ENCODE measurements around the gene RBBP5.

RBBP5 gene

GRCh38 chr1:205129447-205130029 lies 7.8 kb upstream of the RBBP5 start:
- no peak for DNase-seq

- DNase-seq: no peak
Measured at GRCh38 chr1:205128050-205128449, 6.3 kb upstream of the RBBP5 start.

GRCh38 chr1:205127646-205128045 lies 5.9 kb upstream of the RBBP5 start:
- no peak for DNase-seq

GRCh38 chr1:205124726-205125125 lies 2.9 kb upstream of the RBBP5 start:
- DNase-seq: no peak

GRCh38 chr1:205122489-205122882 lies 708 bp upstream of the RBBP5 start:
- DNase-seq: no peak

GRCh38 chr1:205118752-205119151 lies 3.0 kb downstream of the RBBP5 start:
- DNase-seq: no peak

GRCh38 chr1:205111354-205111753 lies 10.4 kb downstream of the RBBP5 start:
- DNase-seq: no peak

- DNase-seq: no peak
Measured at GRCh38 chr1:205109711-205110110, 12.1 kb downstream of the RBBP5 start.

GRCh38 chr1:205109269-205109668 lies 12.5 kb downstream of the RBBP5 start:
- no peak for DNase-seq

GRCh38 chr1:205108464-205108863 lies 13.3 kb downstream of the RBBP5 start:
- no peak for DNase-seq

GRCh38 chr1:205107327-205107726 lies 14.5 kb downstream of the RBBP5 start:
- DNase-seq: no peak

GRCh38 chr1:205102404-205102803 lies 19.4 kb downstream of the RBBP5 start:
- DNase-seq: no peak

- DNase-seq: no peak
Measured at GRCh38 chr1:205098242-205098641, 23.5 kb downstream of the RBBP5 start.

GRCh38 chr1:205095422-205095821 lies 26.4 kb downstream of the RBBP5 start:
- DNase-seq: no peak

GRCh38 chr1:205091043-205091740 lies 30.6 kb downstream of the RBBP5 start:
- DNase-seq: no peak

- DNase-seq: no peak
Measured at GRCh38 chr1:205088341-205088740, 33.4 kb downstream of the RBBP5 start.

GRCh38 chr1:205084360-205084759 lies 37.4 kb downstream of the RBBP5 start, which contains the start of gene TMEM81:
Gene TMEM81, minus strand, starts transcription at chr1:205084460. Its CDS starts 140 bp downstream, at chr1:205084320.
- no peak for DNase-seq

- DNase-seq: no peak
Measured at GRCh38 chr1:205082431-205082830, 39.3 kb downstream of the RBBP5 start.

- no peak for DNase-seq
Measured at GRCh38 chr1:205077934-205078311, 43.9 kb downstream of the RBBP5 start.

- no peak for DNase-seq
Measured at GRCh38 chr1:205077158-205077933, 44.4 kb downstream of the RBBP5 start.

GRCh38 chr1:205076245-205076761 lies 45.5 kb downstream of the RBBP5 start:
- DNase-seq: no peak

- DNase-seq: no peak
Measured at GRCh38 chr1:205075642-205076155, 46.1 kb downstream of the RBBP5 start.

GRCh38 chr1:205074513-205074912 lies 47.3 kb downstream of the RBBP5 start:
- no peak for DNase-seq

GRCh38 chr1:205074084-205074483 lies 47.7 kb downstream of the RBBP5 start:
- DNase-seq: no peak
